Measurements from ENCODE around the gene RXRB.

The RXRB gene

GRCh38 chr6:33176906-33177305 is 23.6 kb downstream of the RXRB start:
- H3K9me3 ChIP-seq (ENCODE audit: control insufficient read depth, insufficient read depth, low read length): no peaks in the 10 kb centered on the region
- no peaks in the 10 kb centered on the region for H3F3A ChIP-seq (ENCODE audit: control insufficient read depth, insufficient read depth)
- H3K4me1 ChIP-seq (ENCODE audit: control insufficient read depth, low read length): peaks cover 2% of the 10 kb centered on the region; the same call in 1 of the 2 replicates
- no peak overlapping the region for H3K4me3 ChIP-seq (ENCODE audit: low read length)
- H3K79me2 ChIP-seq (ENCODE audit: control insufficient read depth, low read length): no peaks in the 10 kb centered on the region
- H3K36me3 ChIP-seq (ENCODE audit: control insufficient read depth, low read length): no peaks in the 10 kb centered on the region
- no peaks in the 10 kb centered on the region for H3K9me2 ChIP-seq (replicated peaks; ENCODE audit: control insufficient read depth, low read length)
- peaks cover 19% of the 10 kb centered on the region for H3K27me3 ChIP-seq (ENCODE audit: control insufficient read depth, low read length)
- H3K27ac ChIP-seq (ENCODE audit: low read depth, low read length): no peak overlapping the region
- H3K4me2 ChIP-seq (ENCODE audit: low read length): no peak overlapping the region
- TF ChIP-seq EZH2phosphoT487 (IDR thresholded peaks at IDR 0.05; ENCODE audit: borderline replicate concordance, low read length) (no peak), CTCF (IDR thresholded peaks at IDR 0.05; ENCODE audit: low read depth, low read length, poor library complexity, severe bottlenecking) (no peak)
- H4K20me1 ChIP-seq (ENCODE audit: control insufficient read depth, insufficient read depth, low read depth, low read length): no peaks in the 10 kb centered on the region

- TF ChIP-seq EZH2phosphoT487 (IDR thresholded peaks at IDR 0.05; ENCODE audit: borderline replicate concordance, low read length) (no peak), CTCF (IDR thresholded peaks at IDR 0.05; ENCODE audit: low read depth, low read length, poor library complexity, severe bottlenecking) (no peak)
- Histone ChIP-seq H4K20me1 (ENCODE audit: control insufficient read depth, insufficient read depth, low read depth, low read length) (no peaks in the 10 kb centered on the region), H3K4me2 (ENCODE audit: low read length) (no peak overlapping the region), H3F3A (ENCODE audit: control insufficient read depth, insufficient read depth) (no peaks in the 10 kb centered on the region), H3K27me3 (ENCODE audit: control insufficient read depth, low read length) (peaks cover 19% of the 10 kb centered on the region), H3K4me1 (ENCODE audit: control insufficient read depth, low read length) (peaks cover 2% of the 10 kb centered on the region; the same call in 1 of the 2 replicates), H3K79me2 (ENCODE audit: control insufficient read depth, low read length) (no peaks in the 10 kb centered on the region), H3K4me3 (ENCODE audit: low read length) (no peak overlapping the region), H3K36me3 (ENCODE audit: control insufficient read depth, low read length) (no peaks in the 10 kb centered on the region), H3K27ac (ENCODE audit: low read depth, low read length) (no peak overlapping the region), H3K9me2 (replicated peaks; ENCODE audit: control insufficient read depth, low read length) (no peaks in the 10 kb centered on the region), H3K9me3 (ENCODE audit: control insufficient read depth, insufficient read depth, low read length) (no peaks in the 10 kb centered on the region)
Observed at GRCh38 chr6:33175436-33176069, 24.9 kb downstream of the RXRB start.

- Histone ChIP-seq H3K27ac (ENCODE audit: low read depth, low read length) (no peak overlapping the region), H3K79me2 (ENCODE audit: control insufficient read depth, low read length) (no peaks in the 10 kb centered on the region), H4K20me1 (ENCODE audit: control insufficient read depth, insufficient read depth, low read depth, low read length) (no peaks in the 10 kb centered on the region), H3K4me3 (ENCODE audit: low read length) (no peak overlapping the region), H3K9me2 (replicated peaks; ENCODE audit: control insufficient read depth, low read length) (no peaks in the 10 kb centered on the region), H3K9me3 (ENCODE audit: control insufficient read depth, insufficient read depth, low read length) (no peaks in the 10 kb centered on the region), H3K27me3 (ENCODE audit: control insufficient read depth, low read length) (peaks cover 19% of the 10 kb centered on the region), H3K4me2 (ENCODE audit: low read length) (no peak overlapping the region), H3F3A (ENCODE audit: control insufficient read depth, insufficient read depth) (no peaks in the 10 kb centered on the region), H3K4me1 (ENCODE audit: control insufficient read depth, low read length) (peaks cover 5% of the 10 kb centered on the region; the same call in 1 of the 2 replicates), H3K36me3 (ENCODE audit: control insufficient read depth, low read length) (no peaks in the 10 kb centered on the region)
- no peak for TF ChIP-seq EZH2phosphoT487 (IDR thresholded peaks at IDR 0.05; ENCODE audit: borderline replicate concordance, low read length)
- TF ChIP-seq CTCF (IDR thresholded peaks at IDR 0.05; ENCODE audit: low read depth, low read length, poor library complexity, severe bottlenecking): no peak
Observed at GRCh38 chr6:33174784-33175183, 25.7 kb downstream of the RXRB start.
